Endometrial microvascular endothelial cells (primary cell): ENCODE data around the gene NTRK2. TPM values are rescaled to one million over a fixed set of nuclear protein-coding genes. Genes with fewer than 3 reads are reported as not detected.
"Not testable (repeated sequence)": the region's sequence is repeated elsewhere in the genome, so short reads cannot be mapped to it uniquely, and the experiment has no call there.

Experiments
- in situ Hi-C: cut with HindIII; loops from 2 replicates; pipeline ENCODE4 v1.10.0; 2017; ENCODE audit warnings: low sequenced_read_pairs, low pct_unique_long_range_greater_than_20kb; ENCODE audit errors: inconsistent ontology term
- total RNA-seq: library from RNA; depleted of rRNA; stranded (reverse); fragments of >200 nt; gene quantifications from one replicate; pipeline ENCODE4 v1.2.3, GENCODE V29; 2015; ENCODE audit errors: inconsistent ontology term

NTRK2 gene
- total RNA-seq, 1 donor from 2014 or later, result not detected

- in situ Hi-C loops, result no loop called here
Measured at GRCh38 chr9:85053206-85053786, 383.8 kb downstream of the NTRK2 start.

- in situ Hi-C loops, result no loop called here
Measured at GRCh38 chr9:85054017-85054416, 384.5 kb downstream of the NTRK2 start.

- in situ Hi-C loops, result no loop called here
Measured at GRCh38 chr9:85055506-85056202, 386.1 kb downstream of the NTRK2 start.

- in situ Hi-C loops, result no loop called here
Measured at GRCh38 chr9:85056203-85056572, 386.7 kb downstream of the NTRK2 start.

- in situ Hi-C loops, result no loop called here
Measured at GRCh38 chr9:85061969-85062368, 392.4 kb downstream of the NTRK2 start.

GRCh38 chr9:85062385-85063022, 393.0 kb downstream of the NTRK2 start:
- in situ Hi-C loops, result no loop called here

- in situ Hi-C loops, result no loop called here
Measured at GRCh38 chr9:85064811-85065371, 395.4 kb downstream of the NTRK2 start.

GRCh38 chr9:85067792-85068191, 398.3 kb downstream of the NTRK2 start:
- in situ Hi-C loops, result no loop called here

- in situ Hi-C loops, result not testable (repeated sequence)
Measured at GRCh38 chr9:85069421-85069820, 399.9 kb downstream of the NTRK2 start.
